Caco-2 (cell line): ENCODE results near the gene USP24. TPM values are rescaled to one million over a fixed set of nuclear protein-coding genes. Genes with fewer than 3 reads are reported as not detected.
"Not testable (repeated sequence)": the region's sequence is repeated elsewhere in the genome, so short reads cannot be mapped to it uniquely, and the experiment has no call there.

Experiments
- BruUV-seq: library from RNA; stranded (reverse); fragments of 400-500 nt; replicated peaks from 2 replicates; lab custom pipeline; 2021; lab: Mats Ljungman, UMichigan
- CTCF ChIA-PET: fragments of 300-600 bp; sonication (Branson Sonifier 250); formaldehyde crosslinking; loops from one replicate; lab custom pipeline; 2022; ENCODE audit warnings: antibody characterized with exemption; lab: Charles Lee
- POLR2A ChIA-PET: fragments of 300-600 bp; sonication (Branson Sonifier 250); formaldehyde crosslinking; loops from one replicate; lab custom pipeline; 2022; ENCODE audit warnings: antibody characterized with exemption; lab: Charles Lee
- DNase-seq, 2 experiments: peaks; one replicate each; pipeline versions ENCODE4 v3.0.0 to v3.0.0-alpha.2; 2020 to 2022
- H3K27me3 ChIP-seq: replicated peaks from 2 replicates; pipeline ENCODE4 v1.6.0; 2011; ENCODE audit warnings: low read length; ENCODE audit not compliant: control insufficient read depth, insufficient read depth
- H3K36me3 ChIP-seq: 2 replicates; pipeline ENCODE4 v1.5.1; 2011; ENCODE audit warnings: low read length; ENCODE audit not compliant: control insufficient read depth, insufficient read depth
- H3K4me1 ChIP-seq: fragments of 250-450 bp; sonication (Bioruptor Pico); 2 replicates; pipeline ENCODE4 v1.5.1; 2020; ENCODE audit warnings: mild to moderate bottlenecking
- H3K4me3 ChIP-seq: 2 replicates; pipeline ENCODE4 v1.5.1; 2011; ENCODE audit warnings: low read depth, mild to moderate bottlenecking, control low read depth, low read length
- H3K9me3 ChIP-seq: fragments of 250-450 bp; sonication (Bioruptor Pico); 2 replicates; pipeline ENCODE4 v1.5.1; 2020; ENCODE audit warnings: mild to moderate bottlenecking, moderate library complexity
- H3K27ac Mint-ChIP-seq: one replicate; pipeline ENCODE4 v1.8.0; 2022; ENCODE audit warnings: mixed read lengths; ENCODE audit not compliant: unreplicated experiment
- H3K27me3 Mint-ChIP-seq: one replicate; pipeline ENCODE4 v1.8.0; 2022; ENCODE audit warnings: mixed read lengths; ENCODE audit not compliant: insufficient read depth, unreplicated experiment
- H3K36me3 Mint-ChIP-seq: one replicate; pipeline ENCODE4 v1.8.0; 2022; ENCODE audit warnings: mild to moderate bottlenecking, mixed read lengths; ENCODE audit not compliant: insufficient read depth, unreplicated experiment
- H3K4me1 Mint-ChIP-seq: one replicate; pipeline ENCODE4 v1.8.0; 2022; ENCODE audit warnings: low read depth, mixed read lengths; ENCODE audit not compliant: unreplicated experiment
- H3K4me3 Mint-ChIP-seq: one replicate; pipeline ENCODE4 v1.8.0; 2022; ENCODE audit warnings: mild to moderate bottlenecking, moderate library complexity, mixed read lengths; ENCODE audit not compliant: unreplicated experiment
- H3K9me3 Mint-ChIP-seq: one replicate; pipeline ENCODE4 v1.8.0; 2022; ENCODE audit warnings: mixed read lengths; ENCODE audit not compliant: unreplicated experiment
- CTCF ChIP-seq, 2 experiments: fragments of 200-600 bp in 1 of 2; IDR thresholded peaks; 1 replicate in 1 of 2; 2 replicates in 1 of 2; pipeline versions ENCODE4 v1.5.1 to v1.8.0; 2011 to 2022; ENCODE audit warnings: antibody characterized with exemption in 1 of 2, control low read depth in 1 of 2, inconsistent platforms in 1 of 2, low read depth in 1 of 2, low read length in 1 of 2, mild to moderate bottlenecking in 1 of 2, moderate library complexity in 1 of 2; ENCODE audit not compliant: insufficient read depth in 1 of 2, severe bottlenecking in 1 of 2, unreplicated experiment in 1 of 2
- intact Hi-C: fragments of 100-400 bp; cut with micrococcal nuclease; formaldehyde crosslinking; loops from one replicate; pipeline ENCODE4 v1.10.0; 2022; ENCODE audit not compliant: unreplicated experiment
- microRNA-seq: library from miRNA; unstranded; fragments of <30 nt; microRNA quantifications from one replicate; pipeline ENCODE4 v1.2.0, GENCODE V29; 2022
- total RNA-seq: library from RNA; stranded (reverse); gene quantifications from 2 replicates; pipeline ENCODE4 v1.2.3, GENCODE V29; 2022

USP24 gene
- total RNA-seq, 1 experiment from 2014 or later: 34.7 TPM

- H3K4me3 ChIP-seq, H3K9me3 ChIP-seq, H3K4me3 Mint-ChIP-seq, intact Hi-C loops, DNase-seq, POLR2A ChIA-PET, BruUV-seq, H3K4me1 ChIP-seq, H3K9me3 Mint-ChIP-seq, CTCF ChIA-PET, H3K27me3 ChIP-seq, H3K36me3 ChIP-seq, H3K27me3 Mint-ChIP-seq, H3K27ac Mint-ChIP-seq, H3K36me3 Mint-ChIP-seq: not testable (repeated sequence)
- H3K4me1 Mint-ChIP-seq: peaks cover 34% of the 10 kb centered on the region
Measured at GRCh38 chr1:55024163-55024562, 191.0 kb downstream of the USP24 start.

GRCh38 chr1:55021942-55022546 is 193.1 kb downstream of the USP24 start:
- Mint-ChIP-seq H3K36me3 (no peaks in the 10 kb centered on the region), H3K27me3 (no peaks in the 10 kb centered on the region), H3K9me3 (no peaks in the 10 kb centered on the region), H3K27ac (peak overlapping the region; percentile 34), H3K4me1 (peaks cover 29% of the 10 kb centered on the region), H3K4me3 (no peak overlapping the region)
- H3K9me3 ChIP-seq: no peaks in the 10 kb centered on the region
- intact Hi-C loops: loop anchor here (1.0 kb wide), 2 partner anchors 26 to 72 kb away; no protein-coding TSS in a partner anchor
- DNase-seq: peak; percentile 84 to 88
- ChIA-PET CTCF (interaction anchor here (0.6 to 1.9 kb wide), 24 partner anchors 10 to 221 kb away, joined by 3 to 37 read pairs (median 4); partner anchors contain the start of genes DHCR24 and TTC22), POLR2A (interaction anchor here (1.0 to 1.1 kb wide), 3 partner anchors 17 to 82 kb away, joined by 3 to 4 read pairs (median 3); no protein-coding TSS in a partner anchor)
- peaks cover 7% of the 10 kb centered on the region for H3K4me1 ChIP-seq
- BruUV-seq: no TSS peak
- no peaks in the 10 kb centered on the region for H3K36me3 ChIP-seq
- no peak overlapping the region for H3K4me3 ChIP-seq
- peak; percentile 76 to 80 for TF ChIP-seq CTCF (IDR thresholded peaks at IDR 0.05; ENCODE audit: insufficient read depth in 1 of 2, low read depth in 1 of 2, low read length in 1 of 2, severe bottlenecking in 1 of 2, unreplicated experiment in 1 of 2)
- no peaks in the 10 kb centered on the region for H3K27me3 ChIP-seq

- H3K9me3 ChIP-seq: no peaks in the 10 kb centered on the region
- H3K36me3 ChIP-seq: no peaks in the 10 kb centered on the region
- Mint-ChIP-seq H3K4me1 (peaks cover 7% of the 10 kb centered on the region), H3K36me3 (no peaks in the 10 kb centered on the region), H3K9me3 (no peaks in the 10 kb centered on the region), H3K27ac (no peak overlapping the region), H3K27me3 (no peaks in the 10 kb centered on the region), H3K4me3 (no peak overlapping the region)
- H3K4me1 ChIP-seq: peaks cover 4% of the 10 kb centered on the region; the same call in 1 of the 2 replicates
- no TSS peak for BruUV-seq
- H3K27me3 ChIP-seq: no peaks in the 10 kb centered on the region
- intact Hi-C loops: no loop called here
- no peak for TF ChIP-seq CTCF (IDR thresholded peaks at IDR 0.05; ENCODE audit: insufficient read depth in 1 of 2, low read depth in 1 of 2, low read length in 1 of 2, severe bottlenecking in 1 of 2, unreplicated experiment in 1 of 2)
- no peak overlapping the region for H3K4me3 ChIP-seq
- POLR2A ChIA-PET: no interaction called here
- no peak for DNase-seq
- CTCF ChIA-PET: no interaction called here
Measured at GRCh38 chr1:55018395-55018794, 196.8 kb downstream of the USP24 start.

Small RNAs within 50 kb of the gene (microRNA-seq; reads per million reads assigned to microRNA genes)
- gene MIR4422: not detected

Other genes with a start within 250 kb of the USP24 start
- 0.30 TPM in 1 of 2 replicates, not detected in the other for gene TMEM61, start 234.7 kb downstream of the USP24 start, total RNA-seq
- gene BSND, start 216.4 kb downstream of the USP24 start, total RNA-seq: not detected in 2 replicates
- 29.4 and 31.2 TPM in 2 replicates for gene PCSK9, start 175.8 kb downstream of the USP24 start, total RNA-seq